Heart left ventricle (tissue), 13 donors: ENCODE data around the gene TNIP1.

Experiments
- CTCF ChIP-seq, 12 donors: fragments of 200-600 bp; sonication (generic) in 4 of 12; IDR thresholded peaks; one replicate each; pipeline versions ENCODE4 v1.5.0 to v1.8.0; 2018 to 2022; ENCODE audit warnings: antibody characterized with exemption in 12 of 12, mild to moderate bottlenecking in 5 of 12
- POLR2A ChIP-seq, 2 donors: fragments of 450-650 bp; IDR thresholded peaks; one replicate each; pipeline ENCODE4 v1.6.1; 2017; ENCODE audit warnings: antibody characterized with exemption in 2 of 2, mild to moderate bottlenecking in 2 of 2, moderate library complexity in 2 of 2
- donor health status: ischemic (EF 13 %, LVEDD 7.1; RV severe dilation, severe dysfunction).
- donor health status: DM: no; HTN: yes; CAD: no.
- donor health status: DM: no; HTN: no; CAD: no.
- donor health status: ischemic (EF 25% LVEDD 6.9; RV normal size, moderate dysfunction).
- donor health status: ischemic (EF 25% LVEDD 5.7; RV mildly dilated, moderate dysfunction).
- donor health status: ischemic (EF 35%, LVEDD 5.7; RV mildly dilated, moderate dysfunction).
- donor health status: nonischemic (EF 11% LVEDD 7.7; RV severe dilation, severe dysfunction).
- donor health status: DM: yes; HTN: yes; CAD: no.
- donor health status: PGD.
- donor health status: ischemic (EF 29% LVEDD 5.4; RV normal size, mild dysfunction).
- donor health status: nonischemic (EF 23%, LVEDD 6.1; RV moderate dilation, normal function).

- TF ChIP-seq CTCF (IDR thresholded peaks at IDR 0.05): no peak
- no peak for TF ChIP-seq POLR2A (IDR thresholded peaks at IDR 0.05)
These were observed 47.1 kb upstream of the TNIP1 start for GRCh38 chr5:151127926-151128325.
